SK-N-SH (cell line): Measurements from ENCODE around the gene MED27. TPM values are rescaled to one million over a fixed set of nuclear protein-coding genes. Genes with fewer than 3 reads are reported as not detected.
A peak's percentile ranks its signal among the peaks of the same experiment; 100 is the strongest.
"Not testable (repeated sequence)": the region's sequence is repeated elsewhere in the genome, so short reads cannot be mapped to it uniquely, and the experiment has no call there.

Experiments used
- CTCF ChIA-PET: fragments of 300-600, 350-600 bp; formaldehyde crosslinking; extraction: SDS; loops from one replicate; lab custom pipeline; 2021; lab: Yijun Ruan, JAX
- POLR2A ChIA-PET: fragments of 350-600 bp; sonication (Branson Sonifier 250); formaldehyde crosslinking; extraction: SDS; loops from one replicate; lab custom pipeline; 2020; ENCODE audit warnings: antibody characterized with exemption, inconsistent platforms; lab: Yijun Ruan, JAX
- DNase-seq: peaks from one replicate; pipeline ENCODE4 v3.0.0; 2012
- H2AFZ ChIP-seq: fragments of 200-600 bp; sonication (generic); 2 replicates; pipeline ENCODE4 v1.8.1; 2016; ENCODE audit warnings: antibody characterized with exemption, mild to moderate bottlenecking, low read depth
- H3F3A ChIP-seq: fragments of 200-600 bp; sonication (generic); replicated peaks from 2 replicates; pipeline ENCODE3; 2016; ENCODE audit warnings: antibody characterized with exemption, mild to moderate bottlenecking; ENCODE audit not compliant: insufficient read depth
- H3K27ac ChIP-seq, 2 experiments: fragments of 200-500 bp in 1 of 2; fragments of 200-600 bp in 1 of 2; sonication (Bioruptor generic) in 1 of 2; sonication (generic), shearing (Covaris generic) in 1 of 2; 2 replicates each; pipeline versions ENCODE4 v1.5.1 to v1.6.1; 2014 to 2016; ENCODE audit warnings: low read depth in 2 of 2, inconsistent platforms in 1 of 2, low read length in 1 of 2, mild to moderate bottlenecking in 1 of 2, mixed read lengths in 1 of 2
- H3K27me3 ChIP-seq: fragments of 200-600 bp; sonication (generic), shearing (Covaris generic); 2 replicates; pipeline ENCODE4 v1.6.1; 2016; ENCODE audit warnings: mixed run types; ENCODE audit not compliant: insufficient read depth
- H3K36me3 ChIP-seq, 2 experiments: fragments of 200-500 bp in 1 of 2; fragments of 200-600 bp in 1 of 2; sonication (Bioruptor generic) in 1 of 2; sonication (generic) in 1 of 2; replicated peaks in 1 of 2; 2 replicates each; pipeline versions ENCODE3 to v1.5.1; 2014 to 2016; ENCODE audit warnings: low read length in 1 of 2, mild to moderate bottlenecking in 1 of 2; ENCODE audit not compliant: insufficient read depth in 2 of 2, control insufficient read depth in 1 of 2
- H3K4me1 ChIP-seq, 2 experiments: fragments of 200-500 bp in 1 of 2; fragments of 200-600 bp in 1 of 2; sonication (Bioruptor generic) in 1 of 2; sonication (generic), shearing (Covaris generic) in 1 of 2; 2 replicates each; pipeline versions ENCODE4 v1.5.1 to v1.6.1; 2014 to 2016; ENCODE audit warnings: low read depth in 1 of 2, low read length in 1 of 2, mixed run types in 1 of 2; ENCODE audit not compliant: insufficient read depth in 2 of 2, control insufficient read depth in 1 of 2
- H3K4me2 ChIP-seq: fragments of 200-600 bp; sonication (generic), shearing (Covaris generic); 2 replicates; pipeline ENCODE4 v1.6.1; 2017; ENCODE audit warnings: mixed run types
- H3K4me3 ChIP-seq, 2 experiments: fragments of 200-500 bp in 1 of 2; fragments of 200-600 bp in 1 of 2; sonication (Bioruptor generic) in 1 of 2; sonication (generic), shearing (Covaris generic) in 1 of 2; 2 replicates each; pipeline versions ENCODE4 v1.5.1 to v1.8.1; 2014 to 2016; ENCODE audit warnings: low read depth in 2 of 2, inconsistent platforms in 1 of 2, low read length in 1 of 2, mild to moderate bottlenecking in 1 of 2, mixed read lengths in 1 of 2, moderate library complexity in 1 of 2
- H3K79me2 ChIP-seq: fragments of 200-600 bp; sonication (generic); 2 replicates; pipeline ENCODE4 v1.8.1; 2017; ENCODE audit warnings: mild to moderate bottlenecking; ENCODE audit not compliant: insufficient read depth
- H3K9ac ChIP-seq: fragments of 200-600 bp; sonication (generic); 2 replicates; pipeline ENCODE4 v1.6.1; 2017; ENCODE audit warnings: mixed run types
- H3K9me2 ChIP-seq: fragments of 200-600 bp; sonication (generic); 2 replicates; pipeline ENCODE4 v1.6.1; 2017; ENCODE audit warnings: mixed run types
- H3K9me3 ChIP-seq: fragments of 200-600 bp; sonication (generic); 2 replicates; pipeline ENCODE4 v1.6.1; 2017; ENCODE audit warnings: mixed run types, mild to moderate bottlenecking, moderate library complexity
- H4K20me1 ChIP-seq: fragments of 200-600 bp; sonication (generic); 2 replicates; pipeline ENCODE4 v1.6.1; 2017; ENCODE audit warnings: mild to moderate bottlenecking, mixed run types; ENCODE audit not compliant: insufficient read depth
- CHD2 ChIP-seq: fragments of 150-350 bp; IDR thresholded peaks from 2 replicates; pipeline ENCODE4 v1.6.1; 2018; ENCODE audit warnings: low read length; ENCODE audit not compliant: partially characterized antibody
- ELF1 ChIP-seq: IDR thresholded peaks from 2 replicates; pipeline ENCODE4 v1.4.0; 2012
- FOSL2 ChIP-seq: IDR thresholded peaks from 2 replicates; pipeline ENCODE4 v1.4.0; 2012; ENCODE audit warnings: low read depth, mild to moderate bottlenecking, moderate library complexity, borderline replicate concordance
- GABPA ChIP-seq: IDR thresholded peaks from 2 replicates; pipeline ENCODE4 v1.4.0; 2012; ENCODE audit warnings: low read depth, mild to moderate bottlenecking
- NFIC ChIP-seq: IDR thresholded peaks from 2 replicates; pipeline ENCODE4 v1.4.0; 2012; ENCODE audit warnings: borderline replicate concordance
- RCOR1 ChIP-seq: fragments of 150-350 bp; IDR thresholded peaks from 2 replicates; pipeline ENCODE4 v1.6.1; 2017; ENCODE audit warnings: antibody characterized with exemption, low read length
- RXRA ChIP-seq: IDR thresholded peaks from 2 replicates; pipeline ENCODE4 v1.4.0; 2012; ENCODE audit warnings: low read depth, mild to moderate bottlenecking, borderline replicate concordance
- SIN3A ChIP-seq: IDR thresholded peaks from 2 replicates; pipeline ENCODE4 v1.6.1; 2012; ENCODE audit warnings: low read depth, mild to moderate bottlenecking, low read length, moderate library complexity, borderline replicate concordance
- TAF1 ChIP-seq: IDR thresholded peaks from 2 replicates; pipeline ENCODE4 v1.6.1; 2012; ENCODE audit warnings: low read depth, mild to moderate bottlenecking, low read length, moderate library complexity, borderline replicate concordance
- TCF12 ChIP-seq: IDR thresholded peaks from 2 replicates; pipeline ENCODE4 v1.4.0; 2012
- WGBS: methylation state at CpG from one replicate; pipeline ENCODE4 v1.1.6; 2017; ENCODE audit warnings: low lambda C conversion rate; 5-methylcytosine and 5-hydroxymethylcytosine counted together
- polyA plus RNA-seq, 3 experiments: library from polyadenylated mRNA; depleted of rRNA; stranded (reverse); fragments of >200 nt; gene quantifications; 2 replicates each; pipeline ENCODE4 v1.2.3, GENCODE V29; 2012
- TF ChIP-seq, protein P1 (sequence below): IDR thresholded peaks from 2 replicates; pipeline ENCODE4 v1.4.0; 2012; ENCODE audit warnings: low read depth
- TF ChIP-seq, protein P2 (sequence below): fragments of 150-350 bp; IDR thresholded peaks from 2 replicates; pipeline ENCODE4 v1.6.1; 2016; ENCODE audit warnings: mild to moderate bottlenecking, low read depth, low read length
- TF ChIP-seq, protein P3 (sequence below): IDR thresholded peaks from 2 replicates; pipeline ENCODE4 v1.4.0; 2012; ENCODE audit warnings: low read depth, borderline replicate concordance

Gene MED27
- polyA plus RNA-seq, 1 of the 3 experiments (the other 2 are of a cell fraction), result 35.0 TPM

DNA sequence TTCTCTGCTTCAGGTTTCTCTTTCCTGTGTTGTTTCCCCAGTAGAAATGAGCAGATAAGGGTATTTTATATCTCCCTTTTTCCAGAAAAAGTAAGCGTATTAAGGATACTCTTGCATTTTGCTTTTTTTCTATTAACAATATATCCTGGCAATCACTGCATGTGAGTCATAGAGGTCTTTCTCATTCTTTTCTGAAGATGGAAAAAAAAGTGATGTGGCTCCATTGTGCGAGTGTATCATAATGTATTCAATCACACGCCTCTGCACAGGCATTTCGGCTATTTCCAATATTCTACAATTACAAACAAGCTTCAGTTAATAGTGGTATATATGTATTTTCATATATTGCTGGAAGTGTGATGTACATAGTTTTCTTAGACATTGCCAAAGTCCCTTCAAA, 155.9 kb downstream of the MED27 start:
- peaks cover 5 to 18% of the 10 kb centered on the region in 2 experiments; a peak in 1 of 4 replicates for H3K4me1 ChIP-seq
- no peak overlapping the region for H3K9ac ChIP-seq
- H3K9me3 ChIP-seq, result no peaks in the 10 kb centered on the region
- H3F3A ChIP-seq, result no peaks in the 10 kb centered on the region
- H4K20me1 ChIP-seq, result no peaks in the 10 kb centered on the region; the same call in 1 of the 2 replicates
- TF ChIP-seq NFIC (no peak), FOSL2 (peak; percentile 17; the same call in 1 of the 2 replicates)
- H3K27me3 ChIP-seq, result no peaks in the 10 kb centered on the region
- no peak overlapping the region for H3K27ac ChIP-seq
- H3K4me3 ChIP-seq, result no peak overlapping the region
- H2AFZ ChIP-seq, result no peak overlapping the region
- no peak for DNase-seq
- ChIA-PET POLR2A (no interaction called here), CTCF (no interaction called here)
- no peaks in the 10 kb centered on the region for H3K79me2 ChIP-seq
- no peak overlapping the region for H3K4me2 ChIP-seq
- WGBS, result 84% methylated on average over 4 of the region's 4 CpGs
- no peaks in the 10 kb centered on the region for H3K9me2 ChIP-seq
- H3K36me3 ChIP-seq, result no peaks in the 10 kb centered on the region

DNA sequence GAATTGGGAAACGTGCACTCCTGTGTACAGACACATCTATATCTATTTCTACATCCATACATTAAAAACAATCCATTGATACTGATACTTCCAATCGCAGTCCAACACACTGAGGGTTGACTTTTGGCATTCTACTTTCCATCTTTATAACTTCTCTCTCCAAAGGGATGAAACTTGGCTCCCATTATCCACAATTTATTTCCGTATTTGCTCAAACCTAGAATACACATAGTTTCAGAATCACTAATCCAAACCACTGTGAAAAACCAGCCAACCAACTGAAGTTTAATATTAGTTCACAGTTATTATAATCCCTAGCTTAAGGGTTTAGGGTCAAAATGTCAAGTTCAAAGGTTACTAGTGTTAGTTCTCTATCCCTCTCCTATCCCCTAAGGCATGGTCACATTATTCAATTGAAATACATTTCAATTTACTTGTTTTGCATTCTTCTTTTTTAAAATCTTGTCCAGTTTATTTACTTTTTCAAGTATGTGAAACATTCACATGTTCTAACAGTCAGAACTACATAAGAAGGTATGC, 156.5 kb downstream of the MED27 start:
- Histone ChIP-seq H3K9me2 (no peaks in the 10 kb centered on the region), H3K9me3 (no peaks in the 10 kb centered on the region), H3K4me2 (no peak overlapping the region), H3K9ac (no peak overlapping the region), H3K79me2 (no peaks in the 10 kb centered on the region), H3K4me3 (no peak overlapping the region)
- 95% methylated on average over 3 of the region's 3 CpGs for WGBS
- no peak for TF ChIP-seq TCF12
- TF ChIP-seq, protein P1, sequence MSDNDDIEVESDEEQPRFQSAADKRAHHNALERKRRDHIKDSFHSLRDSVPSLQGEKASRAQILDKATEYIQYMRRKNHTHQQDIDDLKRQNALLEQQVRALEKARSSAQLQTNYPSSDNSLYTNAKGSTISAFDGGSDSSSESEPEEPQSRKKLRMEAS, result no peak
- TF ChIP-seq, protein P2, sequence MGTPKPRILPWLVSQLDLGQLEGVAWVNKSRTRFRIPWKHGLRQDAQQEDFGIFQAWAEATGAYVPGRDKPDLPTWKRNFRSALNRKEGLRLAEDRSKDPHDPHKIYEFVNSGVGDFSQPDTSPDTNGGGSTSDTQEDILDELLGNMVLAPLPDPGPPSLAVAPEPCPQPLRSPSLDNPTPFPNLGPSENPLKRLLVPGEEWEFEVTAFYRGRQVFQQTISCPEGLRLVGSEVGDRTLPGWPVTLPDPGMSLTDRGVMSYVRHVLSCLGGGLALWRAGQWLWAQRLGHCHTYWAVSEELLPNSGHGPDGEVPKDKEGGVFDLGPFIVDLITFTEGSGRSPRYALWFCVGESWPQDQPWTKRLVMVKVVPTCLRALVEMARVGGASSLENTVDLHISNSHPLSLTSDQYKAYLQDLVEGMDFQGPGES, result no peak
- TF ChIP-seq, protein P3, sequence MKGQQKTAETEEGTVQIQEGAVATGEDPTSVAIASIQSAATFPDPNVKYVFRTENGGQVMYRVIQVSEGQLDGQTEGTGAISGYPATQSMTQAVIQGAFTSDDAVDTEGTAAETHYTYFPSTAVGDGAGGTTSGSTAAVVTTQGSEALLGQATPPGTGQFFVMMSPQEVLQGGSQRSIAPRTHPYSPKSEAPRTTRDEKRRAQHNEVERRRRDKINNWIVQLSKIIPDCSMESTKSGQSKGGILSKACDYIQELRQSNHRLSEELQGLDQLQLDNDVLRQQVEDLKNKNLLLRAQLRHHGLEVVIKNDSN, result no peak
- no peak for TF ChIP-seq RCOR1
- no peak for TF ChIP-seq SIN3A
- TF ChIP-seq ELF1, result no peak
- TF ChIP-seq GABPA, result no peak
- no peak for TF ChIP-seq CHD2
- no peak for TF ChIP-seq RXRA
- no peak for TF ChIP-seq TAF1
- TF ChIP-seq, all 33 proteins: peak for 0
- peaks cover under 1% of the 10 kb centered on the region; the same call in 1 of the 2 replicates for H4K20me1 ChIP-seq
- H3F3A ChIP-seq, result no peaks in the 10 kb centered on the region
- no peaks in the 10 kb centered on the region for H3K36me3 ChIP-seq
- DNase-seq, result no peak
- POLR2A ChIA-PET, result no interaction called here
- peaks cover 5 to 18% of the 10 kb centered on the region in 2 experiments; a peak in 1 of 4 replicates for H3K4me1 ChIP-seq
- no peak overlapping the region for H3K27ac ChIP-seq
- CTCF ChIA-PET, result no interaction called here
- no peak overlapping the region for H2AFZ ChIP-seq
- H3K27me3 ChIP-seq, result no peaks in the 10 kb centered on the region

DNA sequence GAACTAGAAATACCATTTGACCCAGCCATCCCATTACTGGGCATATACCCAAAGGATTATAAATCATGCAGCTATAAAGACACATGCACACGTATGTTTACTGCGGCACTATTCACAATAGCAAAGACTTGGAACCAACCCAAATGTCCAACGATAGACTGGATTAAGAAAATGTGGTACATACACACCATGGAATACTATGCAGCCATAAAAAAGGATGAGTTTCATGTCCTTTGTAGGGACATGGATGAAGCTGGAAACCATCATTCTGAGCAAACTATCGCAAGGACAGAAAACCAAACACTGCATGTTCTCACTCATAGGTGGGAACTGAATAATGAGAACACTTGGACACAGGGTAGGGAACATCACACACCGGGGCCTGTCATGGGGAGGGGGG, 158.0 kb downstream of the MED27 start:
- H3K4me1 ChIP-seq, H3K9me3 ChIP-seq, H3K9ac ChIP-seq, H3K79me2 ChIP-seq, H3K9me2 ChIP-seq, H3K27me3 ChIP-seq, H2AFZ ChIP-seq, POLR2A ChIA-PET, H3K4me3 ChIP-seq, H3K4me2 ChIP-seq, H3F3A ChIP-seq, H3K36me3 ChIP-seq, H3K27ac ChIP-seq, DNase-seq: not testable (repeated sequence)
- 94% methylated on average over 5 of the region's 5 CpGs for WGBS
- CTCF ChIA-PET, result interaction anchor here (1.1 kb wide), 1 partner anchor 27 kb away, joined by 3 read pairs; no protein-coding TSS in a partner anchor
- H4K20me1 ChIP-seq, result peaks cover 10% of the 10 kb centered on the region; the same call in 1 of the 2 replicates
